Bronchial epithelial cell (primary cell): Measurements from ENCODE around the gene HSPBP1. TPM values are rescaled to one million over a fixed set of nuclear protein-coding genes. Genes with fewer than 3 reads are reported as not detected.

Experiments
- DNase-seq: peaks from one replicate; pipeline ENCODE4 v3.0.0-alpha.2; 2010; ENCODE audit warnings: low read depth
- FAIRE-seq: peaks from 2 replicates; lab custom pipeline; 2011; peaks lifted over from hg19 to GRCh38; lab: Jason Lieb, UNC
- H3K27me3 ChIP-seq: 2 replicates; pipeline ENCODE4 v1.5.1; 2011; ENCODE audit warnings: low read length; ENCODE audit not compliant: control insufficient read depth, insufficient read depth
- H3K36me3 ChIP-seq: 2 replicates; pipeline ENCODE4 v1.5.1; 2011; ENCODE audit warnings: low read length; ENCODE audit not compliant: control insufficient read depth, insufficient read depth
- H3K4me3 ChIP-seq: 2 replicates; pipeline ENCODE4 v1.5.1; 2011; ENCODE audit warnings: mild to moderate bottlenecking, low read depth, low read length, control low read depth
- CTCF ChIP-seq: IDR thresholded peaks from 2 replicates; pipeline ENCODE4 v1.5.1; 2011; ENCODE audit warnings: mild to moderate bottlenecking, moderate library complexity, low read length, control low read depth, inconsistent platforms; ENCODE audit not compliant: insufficient read depth, severe bottlenecking
- total RNA-seq: library from RNA; depleted of rRNA; stranded (reverse); fragments of >200 nt; gene quantifications from 2 replicates; pipeline ENCODE4 v1.2.1, GENCODE V29; 2014

Gene HSPBP1
- total RNA-seq, 1 donor from 2014 or later: 37.1 TPM

DNA sequence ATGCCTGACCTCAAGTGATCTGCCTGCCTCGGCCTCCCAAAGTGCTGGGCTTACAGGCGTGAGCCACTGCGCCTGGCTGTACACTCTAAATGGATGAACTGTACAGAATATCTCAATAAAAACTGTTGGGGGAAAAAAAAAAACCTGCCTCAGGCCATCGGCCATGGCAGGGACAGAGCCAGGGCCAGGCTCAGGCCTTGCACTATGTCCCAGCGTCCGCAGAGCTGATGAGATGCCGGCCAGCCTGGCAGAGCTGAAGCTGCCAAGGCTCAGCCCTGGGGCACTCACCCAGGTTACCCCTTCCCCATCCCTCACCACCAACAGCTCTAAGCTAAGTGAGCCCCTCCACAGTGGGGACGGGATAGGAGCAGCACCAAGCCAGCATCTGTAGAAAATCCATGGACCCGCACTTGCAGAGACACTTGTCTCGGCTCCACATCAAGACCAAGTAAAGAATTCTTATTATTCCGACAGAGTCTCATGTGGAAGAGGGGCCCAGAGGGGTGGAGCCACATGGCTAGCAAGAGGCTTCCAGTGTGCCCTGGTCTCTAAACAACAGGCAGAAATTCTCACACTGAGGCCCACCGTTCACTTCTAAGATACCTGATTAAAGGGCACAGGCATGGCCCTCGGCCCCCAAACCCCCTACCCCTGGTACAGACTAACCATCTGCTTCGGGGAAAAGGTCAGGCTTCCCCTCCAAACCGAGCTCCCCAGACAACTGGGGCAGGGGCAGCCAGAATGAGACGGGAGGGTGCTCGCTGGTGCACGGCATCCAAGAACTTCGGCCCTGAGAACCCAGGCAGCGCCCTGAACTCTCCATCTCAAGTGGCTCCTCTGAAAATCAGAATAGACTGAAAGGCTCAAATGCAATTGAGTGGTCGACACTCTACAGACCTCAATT, 26.9 kb downstream of the HSPBP1 start:
- Histone ChIP-seq H3K4me3 (no peak overlapping the region), H3K36me3 (peaks cover 7% of the 10 kb centered on the region), H3K27me3 (no peaks in the 10 kb centered on the region)
- DNase-seq: no peak
- FAIRE-seq: no peak
- TF ChIP-seq CTCF: no peak

DNA sequence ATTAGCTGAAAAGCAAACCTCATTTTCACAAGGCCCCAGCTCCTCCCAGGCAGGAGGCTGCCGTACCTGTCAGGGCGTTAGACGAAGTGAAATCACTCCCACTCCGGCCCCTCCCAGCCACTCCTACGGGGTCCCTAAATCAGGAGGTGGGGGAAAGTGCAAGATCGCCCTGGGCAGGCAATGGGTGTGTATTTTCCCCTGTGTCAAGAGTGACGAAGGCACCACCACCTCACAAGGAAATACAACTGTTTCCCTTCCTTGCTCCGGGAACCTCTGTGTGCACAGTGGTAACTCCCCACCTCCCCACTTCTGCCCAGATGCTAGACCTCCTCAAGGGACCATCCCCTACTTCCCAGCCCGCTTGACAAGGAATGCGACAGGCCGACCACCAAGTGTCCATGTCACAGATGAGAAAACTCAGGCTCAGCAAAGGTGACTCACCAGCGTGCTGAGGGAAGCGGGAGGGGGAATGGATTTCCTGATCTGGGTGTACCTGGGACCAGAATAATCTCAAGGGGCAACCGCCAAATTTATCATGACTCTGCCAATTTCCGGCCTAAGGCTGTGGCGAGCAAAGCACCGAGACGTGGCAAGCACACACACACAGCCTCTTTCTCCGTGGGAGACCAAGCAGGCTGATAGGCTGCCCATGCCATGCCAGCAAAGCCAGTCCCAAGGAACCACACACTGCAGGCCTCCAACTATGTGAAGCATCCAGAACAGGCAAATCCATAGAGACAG, 28.4 kb downstream of the HSPBP1 start:
- Histone ChIP-seq H3K4me3 (no peak overlapping the region), H3K36me3 (peaks cover 13% of the 10 kb centered on the region), H3K27me3 (no peaks in the 10 kb centered on the region)
- FAIRE-seq: no peak
- peak; percentile 41 for DNase-seq
- no peak for TF ChIP-seq CTCF

DNA sequence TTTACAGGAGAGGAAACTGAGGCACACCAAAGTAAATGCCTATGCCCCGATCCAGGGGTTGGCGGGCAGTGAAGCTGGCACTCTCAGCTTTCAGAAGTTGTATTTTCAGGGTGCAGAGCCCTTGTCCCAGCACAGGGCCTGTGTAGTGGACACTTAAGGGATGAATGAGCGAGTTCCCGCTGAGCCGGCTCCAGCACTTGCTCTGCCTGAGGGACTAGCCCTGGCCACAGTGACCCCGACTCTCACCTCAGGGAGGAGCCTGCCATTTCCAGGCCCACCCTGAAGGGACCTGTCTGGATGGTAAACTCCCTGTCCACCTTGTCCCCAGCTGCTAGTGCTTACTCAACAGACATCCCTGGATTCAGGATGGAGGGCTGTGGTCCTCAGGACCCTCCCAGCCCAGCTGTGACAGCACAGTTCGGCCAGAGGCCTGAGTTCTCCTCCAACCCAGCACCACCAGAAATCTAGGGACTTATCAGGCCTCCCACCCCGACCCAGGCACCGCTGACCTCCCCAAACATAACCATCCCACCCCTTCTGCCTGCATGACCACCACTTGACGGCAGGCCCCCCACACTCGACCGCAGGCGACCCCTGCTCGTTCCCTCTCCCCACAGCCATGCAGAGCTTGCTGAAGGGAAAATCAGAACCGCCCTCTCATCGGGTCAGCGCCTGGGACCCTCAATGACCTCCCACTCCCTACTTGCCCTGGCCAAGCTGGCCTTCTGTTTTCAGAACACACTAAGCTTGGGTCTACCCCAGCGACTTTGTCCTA, 29.5 kb downstream of the HSPBP1 start:
- DNase-seq: no peak
- H3K36me3 ChIP-seq: peaks cover 17% of the 10 kb centered on the region
- FAIRE-seq: no peak
- no peak for TF ChIP-seq CTCF
- H3K4me3 ChIP-seq: no peak overlapping the region
- no peaks in the 10 kb centered on the region for H3K27me3 ChIP-seq

- no peak for TF ChIP-seq CTCF
- no peak for DNase-seq
- Histone ChIP-seq H3K27me3 (no peaks in the 10 kb centered on the region), H3K4me3 (no peak overlapping the region), H3K36me3 (peaks cover 24% of the 10 kb centered on the region)
- no peak for FAIRE-seq
These were observed 30.1 kb downstream of the HSPBP1 start for GRCh38 chr19:55249841-55250240.

DNA sequence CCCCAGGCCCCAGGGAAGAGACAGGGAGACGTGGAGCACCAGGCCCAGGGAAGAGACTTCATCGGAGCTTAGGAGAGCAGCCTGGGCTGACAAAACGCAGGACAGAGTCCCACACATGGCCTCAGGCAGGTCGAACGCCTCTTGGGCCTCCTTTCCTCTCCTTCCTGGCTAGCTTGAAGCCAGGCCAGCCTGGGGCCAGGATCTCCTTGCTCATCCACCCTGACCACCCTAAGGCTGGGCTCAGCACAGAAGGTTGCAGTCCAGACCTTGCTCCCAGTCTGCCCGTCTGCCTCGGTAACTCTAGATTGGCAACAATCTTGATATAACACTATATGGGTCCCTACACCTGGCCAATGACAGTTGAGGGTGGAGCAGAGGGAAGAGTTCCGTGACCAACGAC, 31.2 kb downstream of the HSPBP1 start:
- TF ChIP-seq CTCF: no peak
- no peaks in the 10 kb centered on the region for H3K27me3 ChIP-seq
- FAIRE-seq (peak; percentile 50), DNase-seq (no peak)
- H3K36me3 ChIP-seq: peaks cover 27% of the 10 kb centered on the region
- H3K4me3 ChIP-seq: no peak overlapping the region
